ENCODE measurements around the gene SGO1. TPM values are rescaled to one million over a fixed set of nuclear protein-coding genes. Genes with fewer than 3 reads are reported as not detected.

The SGO1 gene
- polyA plus RNA-seq, 1 of the 3 experiments (the other 2 are of a cell fraction) = 2.2 TPM

GRCh38 chr3:20181276-20181675 is 4.7 kb downstream of the SGO1 start:
- 92% methylated on average over 3 of the region's 3 CpGs for WGBS (ENCODE audit: low lambda C conversion rate)
- Histone ChIP-seq H3K9me2 (no peaks in the 10 kb centered on the region), H3K4me2 (no peak overlapping the region), H3K9me3 (no peaks in the 10 kb centered on the region), H3K4me3 (ENCODE audit: low read depth in 2 of 2, low read length in 1 of 2) (no peak overlapping the region), H3F3A (replicated peaks; ENCODE audit: insufficient read depth) (no peaks in the 10 kb centered on the region), H4K20me1 (ENCODE audit: insufficient read depth) (no peaks in the 10 kb centered on the region), H3K9ac (no peak overlapping the region), H3K36me3 (replicated peaks in 1 of 2; ENCODE audit: control insufficient read depth in 1 of 2, insufficient read depth in 2 of 2, low read length in 1 of 2) (peaks cover 4 to 20% of the 10 kb centered on the region in 2 experiments), H3K4me1 (ENCODE audit: control insufficient read depth in 1 of 2, insufficient read depth in 2 of 2, low read depth in 1 of 2, low read length in 1 of 2) (peaks cover 8 to 12% of the 10 kb centered on the region in 2 experiments; a peak in 3 of 4 replicates), H2AFZ (ENCODE audit: low read depth) (no peak overlapping the region), H3K27ac (ENCODE audit: low read depth in 2 of 2, low read length in 1 of 2) (no peak overlapping the region), H3K27me3 (ENCODE audit: insufficient read depth) (no peaks in the 10 kb centered on the region), H3K79me2 (ENCODE audit: insufficient read depth) (peaks cover 38% of the 10 kb centered on the region)
- TF ChIP-seq GABPA (IDR thresholded peaks at IDR 0.05; ENCODE audit: low read depth) (no peak), ZBTB33 (IDR thresholded peaks at IDR 0.05; ENCODE audit: borderline replicate concordance, low read depth) (no peak), FOSL2 (IDR thresholded peaks at IDR 0.05; ENCODE audit: borderline replicate concordance, low read depth) (no peak), YY1 (IDR thresholded peaks at IDR 0.05; ENCODE audit: low read depth) (no peak), USF2 (IDR thresholded peaks at IDR 0.05; ENCODE audit: borderline replicate concordance, low read depth, low read length) (no peak)
- POLR2A ChIA-PET = no interaction called here
- CTCF ChIA-PET = interaction anchor here (0.8 kb wide), 1 partner anchor 68 kb away, joined by 3 read pairs; no protein-coding TSS in a partner anchor
- no peak for DNase-seq

- Histone ChIP-seq H3K79me2 (ENCODE audit: insufficient read depth) (no peaks in the 10 kb centered on the region), H3K27ac (ENCODE audit: low read depth in 2 of 2, low read length in 1 of 2) (no peak overlapping the region), H3K4me2 (no peak overlapping the region), H3K27me3 (ENCODE audit: insufficient read depth) (no peaks in the 10 kb centered on the region), H3F3A (replicated peaks; ENCODE audit: insufficient read depth) (no peaks in the 10 kb centered on the region), H3K9ac (no peak overlapping the region), H3K36me3 (replicated peaks in 1 of 2; ENCODE audit: control insufficient read depth in 1 of 2, insufficient read depth in 2 of 2, low read length in 1 of 2) (peaks cover 8 to 28% of the 10 kb centered on the region in 2 experiments), H3K9me3 (no peaks in the 10 kb centered on the region), H3K9me2 (no peaks in the 10 kb centered on the region), H2AFZ (ENCODE audit: low read depth) (no peak overlapping the region), H4K20me1 (ENCODE audit: insufficient read depth) (no peaks in the 10 kb centered on the region), H3K4me1 (ENCODE audit: control insufficient read depth in 1 of 2, insufficient read depth in 2 of 2, low read depth in 1 of 2, low read length in 1 of 2) (no peaks in the 10 kb centered on the region), H3K4me3 (ENCODE audit: low read depth in 2 of 2, low read length in 1 of 2) (no peak overlapping the region)
- WGBS (ENCODE audit: low lambda C conversion rate) = 98% methylated on average over 4 of the region's 4 CpGs
- POLR2A ChIA-PET = no interaction called here
- TF ChIP-seq YY1 (IDR thresholded peaks at IDR 0.05; ENCODE audit: low read depth) (no peak), FOXJ3 (CRISPR knock-in tag; IDR thresholded peaks at IDR 0.05) (no peak), RFX5 (IDR thresholded peaks at IDR 0.05; ENCODE audit: low read length) (no peak), RXRA (IDR thresholded peaks at IDR 0.05; ENCODE audit: borderline replicate concordance, low read depth) (no peak), EZH2phosphoT487 (IDR thresholded peaks at IDR 0.05; ENCODE audit: borderline replicate concordance, low read depth) (no peak)
- CTCF ChIA-PET = no interaction called here
- DNase-seq = no peak
These were observed 12.1 kb downstream of the SGO1 start for GRCh38 chr3:20173844-20174410.

Data from SK-N-SH (cell line).